Epithelial cell of esophagus (primary cell): ENCODE measurements around the gene RTTN.
"Not testable (repeated sequence)": the region's sequence is repeated elsewhere in the genome, so short reads cannot be mapped to it uniquely, and the experiment has no call there.

Experiments used
- DNase-seq: peaks from one replicate; pipeline ENCODE4 v3.0.0; 2010; ENCODE audit warnings: low read depth
- H3K4me3 ChIP-seq: 2 replicates; pipeline ENCODE4 v1.5.1; 2011; ENCODE audit warnings: mild to moderate bottlenecking, low read length, control low read depth
- CTCF ChIP-seq: IDR thresholded peaks from 2 replicates; pipeline ENCODE4 v1.5.1; 2011; ENCODE audit warnings: low read depth, mild to moderate bottlenecking, low read length, control low read depth, inconsistent platforms; ENCODE audit not compliant: insufficient read depth; ENCODE audit errors: missing control alignments

The RTTN gene

GRCh38 chr18:69980982-69981804 lies 224.3 kb downstream of the RTTN start:
- DNase-seq: no peak
- no peak overlapping the region for H3K4me3 ChIP-seq
- no peak for TF ChIP-seq CTCF

DNA sequence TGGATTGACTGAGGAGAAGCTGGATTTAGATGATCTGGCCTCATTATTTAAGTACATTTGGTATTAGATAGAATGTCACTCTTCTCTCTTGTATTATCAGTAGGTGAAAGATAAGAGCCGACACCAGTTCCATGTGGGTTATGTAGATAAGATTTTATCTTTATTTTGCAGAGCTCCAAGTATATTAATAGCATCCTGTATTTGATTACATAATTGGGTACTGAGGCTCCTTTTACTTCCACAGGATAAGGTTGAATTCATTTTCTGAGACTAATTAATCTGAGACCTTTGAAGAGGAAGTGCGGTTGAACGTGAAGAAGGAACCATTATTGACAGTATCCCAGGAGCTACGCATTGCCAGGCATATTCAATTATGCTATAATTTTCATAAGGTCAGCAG lies 225.0 kb downstream of the RTTN start:
- no peak overlapping the region for H3K4me3 ChIP-seq
- no peak for DNase-seq
- no peak for TF ChIP-seq CTCF

DNA sequence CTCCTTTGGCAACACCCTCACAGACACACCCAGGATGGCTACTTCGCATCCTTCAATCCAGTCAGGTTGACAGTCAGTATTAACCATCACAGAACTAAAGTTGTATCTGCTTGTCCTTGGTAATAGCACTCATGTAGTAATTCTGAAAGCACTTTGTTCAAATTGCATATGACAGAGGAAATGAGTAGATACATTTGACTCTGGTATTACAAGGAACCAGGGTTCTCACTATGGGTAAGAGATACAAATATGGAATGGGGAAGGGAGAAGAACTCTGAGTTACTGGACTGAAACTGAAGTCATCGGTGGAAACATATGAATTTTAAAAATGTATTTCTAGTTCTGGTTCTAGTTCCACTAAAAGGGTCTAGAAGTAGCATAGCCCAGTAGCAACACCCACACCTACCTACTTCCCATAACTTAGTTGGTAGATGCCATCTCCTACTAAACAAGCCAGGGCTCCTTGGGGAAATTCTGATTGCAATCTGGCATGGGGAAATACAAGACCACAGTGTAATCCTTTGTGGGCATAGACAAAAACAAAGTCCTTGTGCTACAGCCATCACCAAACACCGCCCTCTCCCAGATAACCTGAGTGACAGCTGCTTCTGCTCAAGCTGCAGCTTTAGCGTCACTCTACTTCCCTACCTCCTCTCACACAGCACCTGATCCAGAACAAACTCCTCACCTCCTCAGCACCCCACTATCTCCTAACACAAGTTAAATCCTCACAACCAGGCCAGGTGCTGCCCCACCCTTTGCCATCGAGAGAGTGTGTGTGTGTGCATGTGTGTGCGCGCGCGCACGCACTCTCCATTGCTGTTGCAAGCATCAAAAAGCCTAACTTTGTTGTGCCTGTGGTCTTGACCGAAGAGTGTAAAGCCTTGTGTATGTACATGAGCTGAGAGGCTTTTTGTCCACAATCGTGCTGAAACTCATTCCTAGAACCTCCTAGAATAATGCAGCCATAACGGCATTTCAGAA lies 226.5 kb downstream of the RTTN start:
- H3K4me3 ChIP-seq: no peak overlapping the region
- no peak for TF ChIP-seq CTCF
- no peak for DNase-seq

- not testable (repeated sequence) for DNase-seq, H3K4me3 ChIP-seq
Observed at GRCh38 chr18:69975294-69975693, 230.2 kb downstream of the RTTN start.

DNA sequence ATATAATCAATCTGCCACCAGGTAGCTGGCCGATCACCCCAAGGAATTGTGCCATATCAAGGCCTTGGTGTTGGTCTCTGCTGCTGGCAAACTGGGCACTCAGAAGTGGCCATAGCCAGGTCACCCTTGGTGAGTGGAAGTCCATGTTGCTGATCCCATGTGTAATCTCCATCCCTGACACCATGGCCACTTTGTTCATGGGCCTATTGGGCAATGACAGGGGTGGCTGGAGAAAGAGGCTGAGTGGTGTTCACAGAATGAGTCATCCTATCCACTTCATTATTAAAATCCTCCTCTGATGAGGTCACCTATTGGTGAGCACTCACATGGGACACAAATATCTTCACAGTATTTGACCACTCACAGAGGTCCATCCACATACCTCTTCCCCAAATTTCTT lies 231.1 kb downstream of the RTTN start:
- no peak for TF ChIP-seq CTCF
- peak; percentile 67 for DNase-seq
- no peak overlapping the region for H3K4me3 ChIP-seq

DNA sequence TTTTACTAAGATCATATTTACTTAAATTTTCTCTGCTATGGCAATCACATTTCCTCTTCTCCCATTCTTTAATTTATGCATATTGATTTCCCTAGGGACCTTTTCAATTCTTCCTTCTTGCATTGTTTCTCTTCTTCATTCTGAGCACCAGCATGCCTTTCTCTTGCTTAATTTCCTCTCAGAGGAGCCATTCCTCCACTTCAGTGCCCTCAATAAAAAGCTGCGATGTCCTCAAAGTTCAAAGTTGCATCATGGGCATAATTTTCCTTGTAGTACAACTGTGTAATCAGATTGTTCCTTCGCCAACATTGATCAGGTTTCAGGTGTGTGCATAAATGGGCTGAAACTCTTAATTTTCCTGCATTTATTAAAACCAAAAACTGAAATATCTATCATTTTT lies 236.0 kb downstream of the RTTN start:
- no peak for DNase-seq

More for the DNA sequence above, 236.0 kb downstream of the RTTN start:
- TF ChIP-seq CTCF: no peak
- no peak overlapping the region for H3K4me3 ChIP-seq
